ENCODE measurements around the gene PLEKHG4. TPM values are rescaled to one million over a fixed set of nuclear protein-coding genes. Genes with fewer than 3 reads are reported as not detected.

PLEKHG4 gene
- total RNA-seq, 1 experiment from 2014 or later, result 38.5 TPM

- Histone ChIP-seq H3K4me3 (replicated peaks in 1 of 2; ENCODE audit: low read depth in 1 of 2, low read length in 2 of 2) (no peak overlapping the region), H4K20me1 (ENCODE audit: insufficient read depth) (no peaks in the 10 kb centered on the region), H3K9me3 (ENCODE audit: control insufficient read depth in 1 of 2, insufficient read depth in 1 of 2, low read depth in 1 of 2, low read length in 2 of 2) (no peaks in the 10 kb centered on the region), H3K4me2 (ENCODE audit: low read length) (no peak overlapping the region), H3K27ac (ENCODE audit: low read depth, low read length) (no peak overlapping the region), H3K9me2 (ENCODE audit: insufficient read depth) (no peaks in the 10 kb centered on the region), H3K4me1 (ENCODE audit: control insufficient read depth in 1 of 2, insufficient read depth in 2 of 2, low read length in 2 of 2) (peaks cover 0 to 12% of the 10 kb centered on the region in 2 experiments; a peak in 2 of 4 replicates), H2AFZ (ENCODE audit: low read depth, low read length, poor library complexity, severe bottlenecking) (no peak overlapping the region), H3K79me2 (ENCODE audit: insufficient read depth, low read length) (peaks cover 13% of the 10 kb centered on the region; the same call in 1 of the 2 replicates), H3K9ac (ENCODE audit: low read length) (no peak overlapping the region), H3K27me3 (ENCODE audit: insufficient read depth, low read length) (no peaks in the 10 kb centered on the region), H3K36me3 (ENCODE audit: control insufficient read depth in 1 of 2, insufficient read depth in 2 of 2, low read length in 2 of 2) (peaks cover 40 to 63% of the 10 kb centered on the region in 2 experiments)
- ChIA-PET RAD21 (ENCODE audit: low non-redundant PET in 1 of 2, low total read pairs in 2 of 2, uncharacterized antibody in 2 of 2, unreplicated experiment in 2 of 2) (no interaction called here), POLR2A (interaction anchor here (1.3 kb wide), 1 partner anchor 13 kb away, joined by 3 read pairs; the partner anchor contains the start of gene FHOD1), CTCF (no interaction called here)
- ATAC-seq (no peak), DNase-seq (ENCODE audit: low read depth, low spot score) (no peak)
- BruUV-seq (replicated peaks), result no TSS peak
- no peak for TF ChIP-seq EZH2phosphoT487 (IDR thresholded peaks at IDR 0.05; ENCODE audit: borderline replicate concordance)
- no peak for TF ChIP-seq SIN3A (IDR thresholded peaks at IDR 0.05; ENCODE audit: low read depth)
- no peak for TF ChIP-seq YY1 (IDR thresholded peaks at IDR 0.05; ENCODE audit: extremely low read depth, insufficient replicate concordance, low read depth, low read length)
- TF ChIP-seq ELF1 (IDR thresholded peaks at IDR 0.05; ENCODE audit: borderline replicate concordance, low read depth), result no peak
- TF ChIP-seq TCF7L2 (IDR thresholded peaks at IDR 0.05; ENCODE audit: borderline replicate concordance, extremely low read depth, insufficient read depth, insufficient read length), result no peak
- TF ChIP-seq POLR2AphosphoS5 (IDR thresholded peaks at IDR 0.05; ENCODE audit: low read depth, low read length), result no peak
- TF ChIP-seq CBX3 (IDR thresholded peaks at IDR 0.05; ENCODE audit: low read depth), result no peak
- TF ChIP-seq, protein P1, sequence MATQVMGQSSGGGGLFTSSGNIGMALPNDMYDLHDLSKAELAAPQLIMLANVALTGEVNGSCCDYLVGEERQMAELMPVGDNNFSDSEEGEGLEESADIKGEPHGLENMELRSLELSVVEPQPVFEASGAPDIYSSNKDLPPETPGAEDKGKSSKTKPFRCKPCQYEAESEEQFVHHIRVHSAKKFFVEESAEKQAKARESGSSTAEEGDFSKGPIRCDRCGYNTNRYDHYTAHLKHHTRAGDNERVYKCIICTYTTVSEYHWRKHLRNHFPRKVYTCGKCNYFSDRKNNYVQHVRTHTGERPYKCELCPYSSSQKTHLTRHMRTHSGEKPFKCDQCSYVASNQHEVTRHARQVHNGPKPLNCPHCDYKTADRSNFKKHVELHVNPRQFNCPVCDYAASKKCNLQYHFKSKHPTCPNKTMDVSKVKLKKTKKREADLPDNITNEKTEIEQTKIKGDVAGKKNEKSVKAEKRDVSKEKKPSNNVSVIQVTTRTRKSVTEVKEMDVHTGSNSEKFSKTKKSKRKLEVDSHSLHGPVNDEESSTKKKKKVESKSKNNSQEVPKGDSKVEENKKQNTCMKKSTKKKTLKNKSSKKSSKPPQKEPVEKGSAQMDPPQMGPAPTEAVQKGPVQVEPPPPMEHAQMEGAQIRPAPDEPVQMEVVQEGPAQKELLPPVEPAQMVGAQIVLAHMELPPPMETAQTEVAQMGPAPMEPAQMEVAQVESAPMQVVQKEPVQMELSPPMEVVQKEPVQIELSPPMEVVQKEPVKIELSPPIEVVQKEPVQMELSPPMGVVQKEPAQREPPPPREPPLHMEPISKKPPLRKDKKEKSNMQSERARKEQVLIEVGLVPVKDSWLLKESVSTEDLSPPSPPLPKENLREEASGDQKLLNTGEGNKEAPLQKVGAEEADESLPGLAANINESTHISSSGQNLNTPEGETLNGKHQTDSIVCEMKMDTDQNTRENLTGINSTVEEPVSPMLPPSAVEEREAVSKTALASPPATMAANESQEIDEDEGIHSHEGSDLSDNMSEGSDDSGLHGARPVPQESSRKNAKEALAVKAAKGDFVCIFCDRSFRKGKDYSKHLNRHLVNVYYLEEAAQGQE (IDR thresholded peaks at IDR 0.05; ENCODE audit: low read depth), result no peak
- no peak for TF ChIP-seq RAD21 (IDR thresholded peaks at IDR 0.05; ENCODE audit: low read depth)
- TF ChIP-seq, protein P2, sequence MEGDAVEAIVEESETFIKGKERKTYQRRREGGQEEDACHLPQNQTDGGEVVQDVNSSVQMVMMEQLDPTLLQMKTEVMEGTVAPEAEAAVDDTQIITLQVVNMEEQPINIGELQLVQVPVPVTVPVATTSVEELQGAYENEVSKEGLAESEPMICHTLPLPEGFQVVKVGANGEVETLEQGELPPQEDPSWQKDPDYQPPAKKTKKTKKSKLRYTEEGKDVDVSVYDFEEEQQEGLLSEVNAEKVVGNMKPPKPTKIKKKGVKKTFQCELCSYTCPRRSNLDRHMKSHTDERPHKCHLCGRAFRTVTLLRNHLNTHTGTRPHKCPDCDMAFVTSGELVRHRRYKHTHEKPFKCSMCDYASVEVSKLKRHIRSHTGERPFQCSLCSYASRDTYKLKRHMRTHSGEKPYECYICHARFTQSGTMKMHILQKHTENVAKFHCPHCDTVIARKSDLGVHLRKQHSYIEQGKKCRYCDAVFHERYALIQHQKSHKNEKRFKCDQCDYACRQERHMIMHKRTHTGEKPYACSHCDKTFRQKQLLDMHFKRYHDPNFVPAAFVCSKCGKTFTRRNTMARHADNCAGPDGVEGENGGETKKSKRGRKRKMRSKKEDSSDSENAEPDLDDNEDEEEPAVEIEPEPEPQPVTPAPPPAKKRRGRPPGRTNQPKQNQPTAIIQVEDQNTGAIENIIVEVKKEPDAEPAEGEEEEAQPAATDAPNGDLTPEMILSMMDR (IDR thresholded peaks at IDR 0.05 in 2 of 3, conservative IDR thresholded peaks at IDR 0.05 in 1 of 3; ENCODE audit: borderline replicate concordance in 1 of 3, insufficient read depth in 1 of 3, low read depth in 2 of 3, low read length in 2 of 3), result no peak
- no peak for TF ChIP-seq SP1 (IDR thresholded peaks at IDR 0.05; ENCODE audit: low read depth)
- TF ChIP-seq ZBTB33 (IDR thresholded peaks at IDR 0.05; ENCODE audit: extremely low read depth, insufficient replicate concordance, low read length), result no peak
- TF ChIP-seq EGR1 (IDR thresholded peaks at IDR 0.05; ENCODE audit: low read depth), result no peak
- TF ChIP-seq ATF3 (IDR thresholded peaks at IDR 0.05), result no peak
- no peak for TF ChIP-seq FOSL1 (IDR thresholded peaks at IDR 0.05; ENCODE audit: low read depth)
- TF ChIP-seq CEBPB (IDR thresholded peaks at IDR 0.05; ENCODE audit: low read depth), result no peak
- TF ChIP-seq ZNF274 (IDR thresholded peaks at IDR 0.05; ENCODE audit: low read depth, low read length), result no peak
- no peak for TF ChIP-seq SRF (IDR thresholded peaks at IDR 0.05; ENCODE audit: low read depth)
- no peak for TF ChIP-seq ZFX (IDR thresholded peaks at IDR 0.05)
- no peak for TF ChIP-seq EZH2 (IDR thresholded peaks at IDR 0.05)
- intact Hi-C loops (cut with micrococcal nuclease), result no loop called here
These were observed 45.1 kb upstream of the PLEKHG4 start for GRCh38 chr16:67234180-67234597.

Measured in HCT116 (cell line).